Breast epithelium (tissue), 3 donors: ENCODE data around the gene NRCAM.

Experiments used
- POLR2A ChIP-seq: fragments of 450-650 bp; IDR thresholded peaks from one replicate; pipeline ENCODE4 v1.6.1; 2016; ENCODE audit warnings: antibody characterized with exemption, mild to moderate bottlenecking, moderate library complexity
- POLR2AphosphoS5 ChIP-seq, 3 donors: sonication (generic); formaldehyde crosslinking; IDR thresholded peaks; one replicate each; pipeline ENCODE4 v1.6.1; 2017; ENCODE audit warnings: antibody characterized with exemption in 3 of 3
- TF ChIP-seq, protein P1 (sequence below), 3 donors: fragments of 450-650 bp; IDR thresholded peaks; one replicate each; pipeline ENCODE4 v1.5.1; 2016 to 2017; ENCODE audit warnings: antibody characterized with exemption in 3 of 3, mild to moderate bottlenecking in 3 of 3, moderate library complexity in 3 of 3

DNA sequence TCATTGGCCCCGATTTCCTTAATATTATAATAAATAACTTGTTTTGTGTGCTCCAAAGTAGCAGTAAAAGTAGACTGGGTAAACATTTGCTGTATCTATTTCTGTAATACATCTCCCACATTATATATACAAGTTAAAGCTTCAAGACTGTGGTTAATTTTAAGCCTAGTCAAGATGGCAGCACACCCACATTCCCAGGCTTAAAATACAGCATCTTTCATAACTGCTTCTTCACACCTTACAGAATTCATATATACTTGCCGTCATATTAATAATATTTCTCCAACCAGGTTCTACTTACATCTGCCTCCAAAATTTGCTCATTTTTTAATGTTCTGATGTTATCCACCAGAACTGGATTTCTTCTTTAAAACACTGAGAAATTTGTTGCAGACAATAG, 85.6 kb downstream of the NRCAM start:
- TF ChIP-seq, protein P1, sequence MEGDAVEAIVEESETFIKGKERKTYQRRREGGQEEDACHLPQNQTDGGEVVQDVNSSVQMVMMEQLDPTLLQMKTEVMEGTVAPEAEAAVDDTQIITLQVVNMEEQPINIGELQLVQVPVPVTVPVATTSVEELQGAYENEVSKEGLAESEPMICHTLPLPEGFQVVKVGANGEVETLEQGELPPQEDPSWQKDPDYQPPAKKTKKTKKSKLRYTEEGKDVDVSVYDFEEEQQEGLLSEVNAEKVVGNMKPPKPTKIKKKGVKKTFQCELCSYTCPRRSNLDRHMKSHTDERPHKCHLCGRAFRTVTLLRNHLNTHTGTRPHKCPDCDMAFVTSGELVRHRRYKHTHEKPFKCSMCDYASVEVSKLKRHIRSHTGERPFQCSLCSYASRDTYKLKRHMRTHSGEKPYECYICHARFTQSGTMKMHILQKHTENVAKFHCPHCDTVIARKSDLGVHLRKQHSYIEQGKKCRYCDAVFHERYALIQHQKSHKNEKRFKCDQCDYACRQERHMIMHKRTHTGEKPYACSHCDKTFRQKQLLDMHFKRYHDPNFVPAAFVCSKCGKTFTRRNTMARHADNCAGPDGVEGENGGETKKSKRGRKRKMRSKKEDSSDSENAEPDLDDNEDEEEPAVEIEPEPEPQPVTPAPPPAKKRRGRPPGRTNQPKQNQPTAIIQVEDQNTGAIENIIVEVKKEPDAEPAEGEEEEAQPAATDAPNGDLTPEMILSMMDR (IDR thresholded peaks at IDR 0.05): no peak
- TF ChIP-seq POLR2A (no peak), POLR2AphosphoS5 (IDR thresholded peaks at IDR 0.05) (no peak)
